B cell (primary cell): Measurements from ENCODE around the gene BPIFB6. TPM values are rescaled to one million over a fixed set of nuclear protein-coding genes. Genes with fewer than 3 reads are reported as not detected.
A peak's percentile ranks its signal among the peaks of the same experiment; 100 is the strongest.

ENCODE experiments used
- ATAC-seq: fragments of 200-7000 bp; cut with Tn5 transposase; one replicate; pipeline ENCODE4 v1.10.0; 2021; ENCODE audit warnings: low read depth, mild to moderate bottlenecking, moderate number of reproducible peaks, moderate library complexity
- CTCF ChIA-PET: fragments of 350-600 bp; sonication (Branson Sonifier 250); formaldehyde crosslinking; loops from one replicate; lab custom pipeline; 2021; ENCODE audit warnings: antibody characterized with exemption, inconsistent platforms; lab: Charles Lee
- POLR2A ChIA-PET: fragments of 350-600 bp; sonication (Branson Sonifier 250); formaldehyde crosslinking; loops from one replicate; lab custom pipeline; 2021; ENCODE audit warnings: antibody characterized with exemption; lab: Charles Lee
- DNase-seq: peaks from one replicate; pipeline ENCODE4 v3.0.0; 2013
- H2AFZ ChIP-seq: 2 replicates; pipeline ENCODE4 v1.6.1; 2012; ENCODE audit warnings: mild to moderate bottlenecking, low read depth, low read length; ENCODE audit not compliant: insufficient read depth, poor library complexity, severe bottlenecking
- H3K27ac ChIP-seq, 2 donors: 1 replicate in 1 of 2; 2 replicates in 1 of 2; pipeline ENCODE4 v1.5.1; 2012 to 2013; ENCODE audit warnings: low read length in 2 of 2, mild to moderate bottlenecking in 2 of 2, moderate library complexity in 1 of 2
- H3K27me3 ChIP-seq, 4 experiments: fragments of 200-600 bp in 1 of 4; sonication (generic) in 1 of 4; replicated peaks in 1 of 4; 1 replicate in 2 of 4; 2 replicates in 2 of 4; pipeline versions ENCODE4 v1.6.1 to v1.7.0; 2013 to 2016; ENCODE audit warnings: low read length in 3 of 4, mild to moderate bottlenecking in 2 of 4, mixed read lengths in 1 of 4, moderate library complexity in 1 of 4; ENCODE audit not compliant: insufficient read depth in 4 of 4, control insufficient read depth in 3 of 4; ENCODE audit errors: control extremely low read depth in 1 of 4
- H3K36me3 ChIP-seq, 2 experiments: replicated peaks in 1 of 2; 1 replicate in 1 of 2; 2 replicates in 1 of 2; pipeline versions ENCODE4 v1.6.1 to v1.7.1; 2013; ENCODE audit warnings: low read length in 1 of 2; ENCODE audit not compliant: insufficient read depth in 2 of 2, control insufficient read depth in 1 of 2; ENCODE audit errors: control extremely low read depth in 1 of 2, extremely low read depth in 1 of 2
- H3K4me1 ChIP-seq, 2 donors: fragments of 200-600 bp in 1 of 2; sonication (generic) in 1 of 2; 1 replicate in 1 of 2; 2 replicates in 1 of 2; pipeline versions ENCODE4 v1.5.1 to v1.6.1; 2013 to 2017; ENCODE audit warnings: low read length in 2 of 2; ENCODE audit not compliant: control insufficient read depth in 2 of 2, insufficient read depth in 2 of 2
- H3K4me2 ChIP-seq: replicated peaks from 2 replicates; pipeline ENCODE3; 2012; ENCODE audit warnings: mild to moderate bottlenecking, low read depth, low read length; ENCODE audit not compliant: poor library complexity, severe bottlenecking
- H3K4me3 ChIP-seq, 5 experiments: fragments of 200-600 bp in 1 of 5; sonication (generic) in 1 of 5; 1 replicate in 3 of 5; 2 replicates in 2 of 5; pipeline versions ENCODE4 v1.5.1 to v1.7.0; 2011 to 2016; ENCODE audit warnings: low read length in 4 of 5, mild to moderate bottlenecking in 4 of 5, low read depth in 2 of 5, control low read depth in 1 of 5, moderate library complexity in 1 of 5; ENCODE audit not compliant: insufficient read depth in 1 of 5; ENCODE audit errors: control extremely low read depth in 1 of 5, extremely low read depth in 1 of 5
- H3K79me2 ChIP-seq: fragments of 200-600 bp; sonication (generic); one replicate; pipeline ENCODE4 v1.6.0; 2016; ENCODE audit warnings: low read length; ENCODE audit not compliant: control insufficient read depth, insufficient read depth
- H3K9ac ChIP-seq: fragments of 200-600 bp; sonication (generic); 2 replicates; pipeline ENCODE4 v1.6.1; 2017; ENCODE audit warnings: mild to moderate bottlenecking, low read length, moderate library complexity
- H3K9me3 ChIP-seq, 3 donors: one replicate each; pipeline versions ENCODE4 v1.6.1 to v1.7.1; 2013; ENCODE audit warnings: low read length in 2 of 3; ENCODE audit not compliant: control insufficient read depth in 2 of 3, insufficient read depth in 1 of 3; ENCODE audit errors: control extremely low read depth in 1 of 3
- H4K20me1 ChIP-seq: 2 replicates; pipeline ENCODE4 v1.6.0; 2012; ENCODE audit warnings: mild to moderate bottlenecking, low read length; ENCODE audit not compliant: insufficient read depth, control insufficient read depth, poor library complexity, severe bottlenecking
- H3K27ac Mint-ChIP-seq: one replicate; pipeline ENCODE4 v1.8.0; 2021; ENCODE audit warnings: mixed read lengths
- H3K27me3 Mint-ChIP-seq: one replicate; pipeline ENCODE4 v1.8.0; 2021; ENCODE audit warnings: mixed read lengths
- H3K4me1 Mint-ChIP-seq: one replicate; pipeline ENCODE4 v1.8.0; 2021; ENCODE audit warnings: mixed read lengths
- H3K4me3 Mint-ChIP-seq: one replicate; pipeline ENCODE4 v1.8.0; 2021; ENCODE audit warnings: mixed read lengths
- H3K9me3 Mint-ChIP-seq: one replicate; pipeline ENCODE4 v1.8.0; 2022; ENCODE audit warnings: mixed read lengths; ENCODE audit not compliant: insufficient read depth
- CTCF ChIP-seq: fragments of 200-600 bp; IDR thresholded peaks from one replicate; pipeline ENCODE4 v1.8.0; 2022; ENCODE audit warnings: antibody characterized with exemption, mild to moderate bottlenecking
- EZH2 ChIP-seq: IDR thresholded peaks from 2 replicates; pipeline ENCODE4 v1.6.1; 2012; ENCODE audit warnings: borderline replicate concordance, low read depth, mild to moderate bottlenecking, moderate library complexity, low read length; ENCODE audit not compliant: insufficient read depth, poor library complexity, severe bottlenecking
- WGBS: methylation state at CpG from one replicate; pipeline ENCODE4 v1.1.5; 2013; ENCODE audit warnings: missing lambda C conversion rate; ENCODE audit not compliant: insufficient coverage; 5-methylcytosine and 5-hydroxymethylcytosine counted together
- intact Hi-C: fragments of 100-400 bp; cut with micrococcal nuclease; formaldehyde crosslinking; loops from one replicate; pipeline ENCODE4 v1.10.0; 2022
- polyA plus RNA-seq: library from polyadenylated mRNA; depleted of rRNA; stranded (reverse); fragments of >200 nt; gene quantifications from 2 replicates; pipeline ENCODE4 v1.2.3, GENCODE V29; 2012
- total RNA-seq, 2 donors: library from RNA; stranded (reverse); fragments of 120-200 nt in 1 of 2; gene quantifications; 1 replicate in 1 of 2; 2 replicates in 1 of 2; pipeline versions ENCODE4 v1.2.3 to v1.2.4, GENCODE V29; 2013 to 2022

The BPIFB6 gene
- total and polyA plus RNA-seq, 2 donors (not counting 1 experiment from before 2014, with no cell fraction given) = not detected

- Mint-ChIP-seq H3K27ac (no peak overlapping the region), H3K9me3 (peaks cover 7% of the 10 kb centered on the region), H3K27me3 (no peaks in the 10 kb centered on the region), H3K4me1 (peaks cover 23% of the 10 kb centered on the region), H3K4me3 (no peak overlapping the region)
- H3K9me3 ChIP-seq = peaks cover 3 to 12% (median 12%) of the 10 kb centered on the region in 3 donors
- peaks cover 19 to 23% of the 10 kb centered on the region in 2 donors for H3K4me1 ChIP-seq
- ATAC-seq (peak; percentile 77), DNase-seq (peak; percentile 52)
- no peak overlapping the region for H3K4me3 ChIP-seq
- H3K27me3 ChIP-seq = no peaks in the 10 kb centered on the region
- POLR2A ChIA-PET = no interaction called here
- TF ChIP-seq EZH2 (no peak), CTCF (no peak)
- WGBS = no CpG with 5 or more reads among the region's 3 CpGs
- H3K36me3 ChIP-seq = no peaks in the 10 kb centered on the region
- H3K79me2 ChIP-seq = no peaks in the 10 kb centered on the region
- no peak overlapping the region for H2AFZ ChIP-seq
- no peaks in the 10 kb centered on the region for H4K20me1 ChIP-seq
- peak overlapping the region; percentile 21 for H3K4me2 ChIP-seq
- H3K27ac ChIP-seq = peak overlapping the region in 1 of 2 donors; percentile 12
- no peak overlapping the region for H3K9ac ChIP-seq
- intact Hi-C loops = no loop called here
- CTCF ChIA-PET = interaction anchor here (0.5 to 0.9 kb wide), 3 partner anchors 8 to 525 kb away, joined by 3 to 4 read pairs (median 3); no protein-coding TSS in a partner anchor
These were observed 40.1 kb upstream of the BPIFB6 start for GRCh38 chr20:32991383-32991782.

- 34% methylated on average over 6 of the region's 8 CpGs for WGBS
- no peak overlapping the region for H3K27ac Mint-ChIP-seq
These were observed 39.4 kb upstream of the BPIFB6 start for GRCh38 chr20:32991792-32992641.

More at GRCh38 chr20:32991792-32992641, 39.4 kb upstream of the BPIFB6 start:
- POLR2A ChIA-PET = no interaction called here
- no peaks in the 10 kb centered on the region for H3K79me2 ChIP-seq
- peak overlapping the region in 1 of 2 donors; percentile 12 for H3K27ac ChIP-seq
- H3K9me3 Mint-ChIP-seq = peaks cover 7% of the 10 kb centered on the region
- H4K20me1 ChIP-seq = no peaks in the 10 kb centered on the region
- peak overlapping the region; percentile 21 for H3K4me2 ChIP-seq
- H3K9ac ChIP-seq = no peak overlapping the region
- no peak overlapping the region for H3K4me3 ChIP-seq
- H3K4me1 ChIP-seq = peaks cover 19 to 23% of the 10 kb centered on the region in 2 donors
- H3K4me3 Mint-ChIP-seq = no peak overlapping the region
- DNase-seq = peak; percentile 43
- intact Hi-C loops = no loop called here
- CTCF ChIA-PET = interaction anchor here (0.6 to 0.9 kb wide), 2 partner anchors 9 to 526 kb away, joined by 3 to 4 read pairs; no protein-coding TSS in a partner anchor
- ATAC-seq = peak; percentile 26
- TF ChIP-seq CTCF = no peak
- no peak for TF ChIP-seq EZH2
- H3K27me3 Mint-ChIP-seq = no peaks in the 10 kb centered on the region
- H3K27me3 ChIP-seq = no peaks in the 10 kb centered on the region
- peaks cover 23% of the 10 kb centered on the region for H3K4me1 Mint-ChIP-seq
- H2AFZ ChIP-seq = no peak overlapping the region
- H3K36me3 ChIP-seq = no peaks in the 10 kb centered on the region
- peaks cover 3 to 12% (median 12%) of the 10 kb centered on the region in 3 donors for H3K9me3 ChIP-seq
